HEK293 (cell line): ENCODE measurements around the gene WNK4.

ENCODE experiments used
- CTCF ChIP-seq: fragments of 450-650 bp; formaldehyde crosslinking; IDR thresholded peaks from 2 replicates; pipeline ENCODE4 v1.5.1; 2016; ENCODE audit warnings: missing biosample characterization, missing genetic modification characterization
- ZNF561 ChIP-seq: fragments of 450-650 bp; IDR thresholded peaks from 2 replicates; pipeline ENCODE4 v1.5.1; 2018; ENCODE audit warnings: missing biosample characterization, missing genetic modification characterization, borderline replicate concordance

DNA sequence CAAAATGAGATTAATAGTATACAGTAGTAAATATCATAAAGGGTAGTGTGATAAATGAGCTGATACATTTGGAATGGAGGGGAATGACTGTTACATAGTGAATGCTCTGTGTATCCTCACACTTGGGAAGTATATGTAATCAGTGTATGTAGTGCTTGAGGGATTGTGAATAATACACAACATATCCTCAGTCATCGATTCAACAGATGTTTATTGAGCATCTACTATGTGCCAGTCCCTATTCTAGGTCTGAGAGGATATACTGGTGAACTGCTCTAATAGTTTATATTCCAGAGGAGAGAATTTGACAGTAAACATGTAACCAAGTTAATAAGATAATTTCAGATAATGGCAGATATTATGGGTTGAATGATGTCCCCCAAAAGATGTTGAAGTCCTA lies 47.1 kb downstream of the WNK4 start:
- no peak for TF ChIP-seq CTCF (tag by site-specific recombination)
- no peak for TF ChIP-seq ZNF561 (tag by site-specific recombination)
